Loucy (cell line): ENCODE measurements around the gene DPM2.

Experiments
- CTCF ChIP-seq: fragments of 200-600 bp; sonication (generic); conservative IDR thresholded peaks from 2 replicates; pipeline ENCODE4 v1.5.1; 2014; ENCODE audit warnings: mild to moderate bottlenecking, antibody characterized with exemption, low read length
- EZH2phosphoT487 ChIP-seq: fragments of 200-600 bp; IDR thresholded peaks from 2 replicates; pipeline ENCODE4 v1.6.1; 2018; ENCODE audit warnings: antibody characterized with exemption, mild to moderate bottlenecking, moderate library complexity, borderline replicate concordance

DNA sequence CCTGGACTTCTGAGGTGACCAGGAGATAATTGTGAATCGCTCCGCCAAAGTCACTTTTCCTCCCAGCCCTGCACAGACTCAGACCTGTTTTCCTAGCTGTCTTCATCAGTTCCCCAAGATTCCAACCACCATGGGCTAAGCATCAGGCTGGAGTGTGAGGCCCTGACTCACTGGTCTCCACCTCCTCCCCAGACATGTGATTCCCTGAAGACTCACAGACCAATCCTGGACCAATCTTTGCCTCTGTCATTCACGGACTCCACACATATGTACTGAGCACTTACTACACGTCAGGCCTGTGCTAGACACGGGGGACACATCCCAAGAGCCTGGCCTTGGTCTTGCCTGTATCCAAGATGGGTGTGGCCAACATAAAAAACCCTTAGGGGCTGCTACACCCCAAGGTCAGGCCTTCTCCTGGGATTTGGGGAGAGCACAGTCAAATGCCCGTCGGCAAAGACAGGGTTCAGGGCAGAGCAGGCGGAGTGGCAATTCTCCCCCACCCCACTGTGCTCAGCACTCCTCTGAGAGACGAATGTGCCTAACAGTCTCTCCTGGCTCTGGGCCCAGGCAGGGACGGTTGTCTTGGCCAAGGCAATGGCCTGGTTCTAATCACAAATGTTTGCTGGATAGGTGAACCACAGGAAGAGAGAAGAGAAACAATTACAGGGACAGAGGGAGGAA lies 31.2 kb upstream of the DPM2 start:
- TF ChIP-seq CTCF (no peak), EZH2phosphoT487 (no peak)
